ENCODE results near the gene ZNF79. TPM values are rescaled to one million over a fixed set of nuclear protein-coding genes. Genes with fewer than 3 reads are reported as not detected.
A peak's percentile ranks its signal among the peaks of the same experiment; 100 is the strongest.

ZNF79 gene
- total RNA-seq, 1 experiment from 2014 or later: 7.1 TPM

- Histone ChIP-seq H3K4me3 (no peak overlapping the region), H3K4me1 (replicated peaks) (peaks cover 25% of the 10 kb centered on the region), H3K36me3 (peaks cover 3% of the 10 kb centered on the region; the same call in 1 of the 2 replicates), H3K27ac (no peak overlapping the region), H3K9me3 (replicated peaks) (no peaks in the 10 kb centered on the region), H3K27me3 (replicated peaks) (no peaks in the 10 kb centered on the region)
- DNase-seq (ENCODE audit: low read depth in 1 of 2, low spot score in 2 of 2): no peak
Measured at GRCh38 chr9:127392976-127393375, 31.2 kb upstream of the ZNF79 start.

- Histone ChIP-seq H3K9me3 (replicated peaks) (no peaks in the 10 kb centered on the region), H3K27ac (no peak overlapping the region), H3K27me3 (replicated peaks) (no peaks in the 10 kb centered on the region), H3K4me1 (replicated peaks) (peaks cover 28% of the 10 kb centered on the region), H3K4me3 (no peak overlapping the region), H3K36me3 (peaks cover 3% of the 10 kb centered on the region; the same call in 1 of the 2 replicates)
- no peak for DNase-seq (ENCODE audit: low read depth in 1 of 2, low spot score in 2 of 2)
Measured at GRCh38 chr9:127393645-127394044, 30.5 kb upstream of the ZNF79 start.

- no peaks in the 10 kb centered on the region for H3K27me3 ChIP-seq (replicated peaks)
- H3K27ac ChIP-seq: no peak overlapping the region
- DNase-seq (ENCODE audit: low read depth in 1 of 2, low spot score in 2 of 2): no peak
- H3K4me3 ChIP-seq: no peak overlapping the region
- H3K9me3 ChIP-seq (replicated peaks): no peaks in the 10 kb centered on the region
- H3K36me3 ChIP-seq: peaks cover 8% of the 10 kb centered on the region
- H3K4me1 ChIP-seq (replicated peaks): peaks cover 17% of the 10 kb centered on the region
Measured at GRCh38 chr9:127395497-127396252, 28.5 kb upstream of the ZNF79 start.

GRCh38 chr9:127396253-127396807 lies 27.9 kb upstream of the ZNF79 start:
- Histone ChIP-seq H3K36me3 (peaks cover 11% of the 10 kb centered on the region), H3K4me3 (peak overlapping the region; percentile 19), H3K27me3 (replicated peaks) (no peaks in the 10 kb centered on the region), H3K4me1 (replicated peaks) (peaks cover 15% of the 10 kb centered on the region), H3K9me3 (replicated peaks) (no peaks in the 10 kb centered on the region), H3K27ac (no peak overlapping the region)
- DNase-seq (ENCODE audit: low read depth in 1 of 2, low spot score in 2 of 2): no peak

GRCh38 chr9:127396808-127397645 lies 27.2 kb upstream of the ZNF79 start, which contains the start of gene SLC2A8:
Gene SLC2A8, plus strand, starts transcription at chr9:127397169. Its CDS starts 62 bp downstream, at chr9:127397231.
- Histone ChIP-seq H3K4me1 (replicated peaks) (peaks cover 15% of the 10 kb centered on the region), H3K9me3 (replicated peaks) (no peaks in the 10 kb centered on the region), H3K27ac (peak within 1 kb of the TSS; percentile 62), H3K4me3 (peak within 1 kb of the TSS; percentile 93), H3K27me3 (replicated peaks) (no peaks in the 10 kb centered on the region), H3K36me3 (peaks cover 11% of the 10 kb centered on the region)
- peak; percentile 97 to 98 for DNase-seq (ENCODE audit: low read depth in 1 of 2, low spot score in 2 of 2)

- Histone ChIP-seq H3K9me3 (replicated peaks) (no peaks in the 10 kb centered on the region), H3K4me3 (peak overlapping the region; percentile 93), H3K36me3 (peaks cover 14% of the 10 kb centered on the region), H3K27me3 (replicated peaks) (no peaks in the 10 kb centered on the region), H3K4me1 (replicated peaks) (peaks cover 15% of the 10 kb centered on the region), H3K27ac (peak overlapping the region; percentile 62)
- peak; percentile 63 to 69 for DNase-seq (ENCODE audit: low read depth in 1 of 2, low spot score in 2 of 2)
Measured at GRCh38 chr9:127397646-127398274, 26.4 kb upstream of the ZNF79 start.

GRCh38 chr9:127398275-127398647 lies 25.9 kb upstream of the ZNF79 start:
- no peaks in the 10 kb centered on the region for H3K9me3 ChIP-seq (replicated peaks)
- peaks cover 15% of the 10 kb centered on the region for H3K4me1 ChIP-seq (replicated peaks)
- H3K4me3 ChIP-seq: peak overlapping the region; percentile 93
- peaks cover 15% of the 10 kb centered on the region for H3K36me3 ChIP-seq
- peak overlapping the region; percentile 62; the same call in 1 of the 2 replicates for H3K27ac ChIP-seq
- no peak for DNase-seq (ENCODE audit: low read depth in 1 of 2, low spot score in 2 of 2)
- H3K27me3 ChIP-seq (replicated peaks): no peaks in the 10 kb centered on the region

GRCh38 chr9:127398715-127399400 lies 25.3 kb upstream of the ZNF79 start:
- no peak for DNase-seq (ENCODE audit: low read depth in 1 of 2, low spot score in 2 of 2)
- no peaks in the 10 kb centered on the region for H3K9me3 ChIP-seq (replicated peaks)
- H3K27ac ChIP-seq: no peak overlapping the region
- no peak overlapping the region for H3K4me3 ChIP-seq
- peaks cover 15% of the 10 kb centered on the region for H3K4me1 ChIP-seq (replicated peaks)
- H3K36me3 ChIP-seq: peaks cover 21% of the 10 kb centered on the region
- H3K27me3 ChIP-seq (replicated peaks): no peaks in the 10 kb centered on the region

- DNase-seq (ENCODE audit: low read depth in 1 of 2, low spot score in 2 of 2): no peak
- no peaks in the 10 kb centered on the region for H3K9me3 ChIP-seq (replicated peaks)
Measured at GRCh38 chr9:127399736-127400269, 24.4 kb upstream of the ZNF79 start.

GRCh38 chr9:127402401-127403090 lies 21.6 kb upstream of the ZNF79 start:
- no peaks in the 10 kb centered on the region for H3K27me3 ChIP-seq (replicated peaks)
- no peak overlapping the region for H3K27ac ChIP-seq
- peaks cover 43% of the 10 kb centered on the region for H3K36me3 ChIP-seq
- no peak for DNase-seq (ENCODE audit: low read depth in 1 of 2, low spot score in 2 of 2)
- no peaks in the 10 kb centered on the region for H3K9me3 ChIP-seq (replicated peaks)
- H3K4me3 ChIP-seq: no peak overlapping the region
- peaks cover 10% of the 10 kb centered on the region for H3K4me1 ChIP-seq (replicated peaks)

More at GRCh38 chr9:127399736-127400269, 24.4 kb upstream of the ZNF79 start:
- Histone ChIP-seq H3K36me3 (peaks cover 30% of the 10 kb centered on the region), H3K4me1 (replicated peaks) (peaks cover 15% of the 10 kb centered on the region), H3K27ac (no peak overlapping the region), H3K27me3 (replicated peaks) (no peaks in the 10 kb centered on the region), H3K4me3 (no peak overlapping the region)

- Histone ChIP-seq H3K36me3 (peaks cover 43% of the 10 kb centered on the region), H3K4me3 (no peak overlapping the region), H3K9me3 (replicated peaks) (no peaks in the 10 kb centered on the region), H3K27ac (no peak overlapping the region), H3K4me1 (replicated peaks) (peaks cover under 1% of the 10 kb centered on the region), H3K27me3 (replicated peaks) (no peaks in the 10 kb centered on the region)
- DNase-seq (ENCODE audit: low read depth in 1 of 2, low spot score in 2 of 2): no peak
Measured at GRCh38 chr9:127403507-127404192, 20.5 kb upstream of the ZNF79 start.

GRCh38 chr9:127404631-127405030 lies 19.6 kb upstream of the ZNF79 start:
- peaks cover 43% of the 10 kb centered on the region for H3K36me3 ChIP-seq
- no peaks in the 10 kb centered on the region for H3K9me3 ChIP-seq (replicated peaks)
- no peak overlapping the region for H3K4me3 ChIP-seq
- no peak for DNase-seq (ENCODE audit: low read depth in 1 of 2, low spot score in 2 of 2)
- H3K27ac ChIP-seq: no peak overlapping the region
- H3K4me1 ChIP-seq (replicated peaks): no peaks in the 10 kb centered on the region
- H3K27me3 ChIP-seq (replicated peaks): no peaks in the 10 kb centered on the region
